ENCODE data around the gene ITPR2. TPM values are rescaled to one million over a fixed set of nuclear protein-coding genes. Genes with fewer than 3 reads are reported as not detected.

The ITPR2 gene
- total RNA-seq, 1 experiment from 2014 or later = 9.4 TPM

DNA sequence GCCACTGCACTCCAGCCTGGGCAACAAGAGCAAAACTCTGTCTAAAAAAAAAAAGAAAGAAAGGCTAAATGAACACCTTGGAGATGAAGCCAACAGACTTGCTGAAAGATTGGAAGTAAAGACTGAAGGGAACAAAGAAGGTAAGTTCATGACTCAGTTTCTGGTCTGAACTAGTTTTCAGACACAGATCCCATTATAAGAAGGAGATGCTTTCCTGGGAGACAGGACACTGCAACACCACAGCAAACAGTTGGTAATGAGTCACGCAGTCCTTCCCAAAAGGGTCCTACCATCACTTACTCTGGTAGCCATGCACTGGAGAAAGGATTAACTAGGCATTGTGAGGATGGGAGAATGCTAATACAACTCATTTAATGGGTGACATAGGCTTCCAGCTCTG lies 540.4 kb downstream of the ITPR2 start:
- no peak for DNase-seq

DNA sequence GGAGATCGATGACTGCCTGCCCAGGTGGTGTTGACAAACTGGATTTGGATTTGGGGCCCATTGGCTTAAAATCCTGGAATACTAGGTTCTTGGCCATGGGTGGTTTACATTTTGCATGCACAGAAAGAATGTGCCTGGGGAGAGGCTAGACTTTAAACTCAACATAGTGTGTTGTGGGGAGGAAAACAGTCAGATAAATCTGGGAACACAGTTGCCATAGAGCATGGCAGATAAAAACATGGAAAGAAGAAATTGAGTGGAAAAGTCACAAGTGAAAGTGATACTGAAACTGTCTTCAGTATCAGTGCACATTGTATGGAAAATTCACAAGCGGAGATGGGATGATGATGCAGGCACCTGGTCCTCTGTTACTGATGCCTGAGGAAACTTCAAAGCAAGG lies 542.4 kb downstream of the ITPR2 start:
- no peaks in the 10 kb centered on the region for H3K36me3 ChIP-seq (replicated peaks; ENCODE audit: control insufficient read depth, insufficient read depth, low read length)
- DNase-seq = no peak
- no peaks in the 10 kb centered on the region for H3K27me3 ChIP-seq (ENCODE audit: control insufficient read depth, insufficient read depth, low read length)
- no peak overlapping the region for H3K4me3 ChIP-seq (ENCODE audit: insufficient read depth, low read depth, low read length)

More for the DNA sequence above, 540.4 kb downstream of the ITPR2 start:
- no peaks in the 10 kb centered on the region for H3K27me3 ChIP-seq (ENCODE audit: control insufficient read depth, insufficient read depth, low read length)
- no peaks in the 10 kb centered on the region for H3K36me3 ChIP-seq (replicated peaks; ENCODE audit: control insufficient read depth, insufficient read depth, low read length)
- H3K4me3 ChIP-seq (ENCODE audit: insufficient read depth, low read depth, low read length) = no peak overlapping the region

DNA sequence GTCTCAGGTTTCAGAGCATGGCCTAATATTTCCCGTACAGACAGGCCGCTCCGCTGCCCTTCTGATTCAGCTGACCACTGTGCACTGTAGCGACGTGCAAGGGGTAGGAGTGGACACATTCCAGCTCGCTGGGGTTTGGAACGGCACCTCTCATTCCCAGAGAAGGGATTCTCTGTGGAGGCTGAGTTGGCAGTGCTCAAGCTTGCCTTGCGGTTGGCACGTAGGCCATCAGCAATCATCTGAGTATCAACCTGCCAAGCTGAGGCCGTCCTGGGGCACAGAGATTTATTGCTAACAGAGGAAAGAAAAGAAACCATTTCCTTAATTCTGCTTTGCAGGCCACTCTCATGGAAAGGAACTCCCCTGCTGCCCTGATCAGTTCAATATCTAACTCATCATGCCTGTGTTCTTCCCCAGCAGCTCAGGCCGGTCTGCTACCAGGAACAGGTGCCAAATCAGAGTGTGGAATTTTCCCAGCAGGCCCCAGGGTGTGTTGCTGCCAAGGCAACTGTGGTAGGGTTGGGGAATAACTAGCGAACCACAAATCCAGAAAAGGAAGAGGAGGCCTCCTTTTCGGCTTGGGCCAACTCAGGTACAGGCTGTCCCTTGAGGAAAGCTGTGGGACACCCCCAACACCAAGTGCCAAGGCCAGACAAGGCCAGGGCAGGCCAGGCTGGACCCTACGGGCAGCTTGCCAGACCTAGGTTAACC lies 545.2 kb downstream of the ITPR2 start:
- no peak overlapping the region for H3K4me3 ChIP-seq (ENCODE audit: insufficient read depth, low read depth, low read length)
- no peaks in the 10 kb centered on the region for H3K36me3 ChIP-seq (replicated peaks; ENCODE audit: control insufficient read depth, insufficient read depth, low read length)
- no peaks in the 10 kb centered on the region for H3K27me3 ChIP-seq (ENCODE audit: control insufficient read depth, insufficient read depth, low read length)
- DNase-seq = no peak

Other genes with a start within 250 kb of the ITPR2 start
- gene INTS13, start 104.8 kb upstream of the ITPR2 start, total RNA-seq (2014; rRNA removed; shearing (Covaris generic)) = 55.4 and 83.0 TPM in 2 replicates
- gene FGFR1OP2, start 105.3 kb upstream of the ITPR2 start, total RNA-seq (2014; rRNA removed; shearing (Covaris generic)) = 24.0 and 39.9 TPM in 2 replicates
- gene TM7SF3, start 181.2 kb upstream of the ITPR2 start, total RNA-seq (2014; rRNA removed; shearing (Covaris generic)) = 44.7 and 56.3 TPM in 2 replicates
- 35.2 and 43.2 TPM in 2 replicates for gene MED21, start 189.4 kb upstream of the ITPR2 start, total RNA-seq (2014; rRNA removed; shearing (Covaris generic))
- not detected in 2 replicates for gene C12orf71, start 249.4 kb upstream of the ITPR2 start, total RNA-seq (2014; rRNA removed; shearing (Covaris generic))

Measured in H7 (cell line).